PC-9 (cell line): ENCODE results near the gene DPH5. TPM values are rescaled to one million over a fixed set of nuclear protein-coding genes. Genes with fewer than 3 reads are reported as not detected.
"Not testable (repeated sequence)": the region's sequence is repeated elsewhere in the genome, so short reads cannot be mapped to it uniquely, and the experiment has no call there.

ENCODE experiments used
- BruUV-seq: library from RNA; stranded (reverse); fragments of 400-500 nt; replicated peaks from 2 replicates; lab custom pipeline; 2021; lab: Mats Ljungman, UMichigan
- CTCF ChIA-PET: fragments of 300-600 bp; sonication (Branson Sonifier 250); formaldehyde crosslinking; loops from one replicate; lab custom pipeline; 2022; ENCODE audit warnings: antibody characterized with exemption; lab: Charles Lee
- POLR2A ChIA-PET: fragments of 300-600 bp; sonication (Branson Sonifier 250); formaldehyde crosslinking; loops from one replicate; lab custom pipeline; 2022; ENCODE audit warnings: antibody characterized with exemption; ENCODE audit not compliant: unreplicated experiment; lab: Charles Lee
- DNase-seq, 2 experiments: peaks; one replicate each; pipeline versions ENCODE4 v3.0.0 to v3.0.0-alpha.2; 2015 to 2022; ENCODE audit warnings: mixed read lengths in 1 of 2
- H2AFZ ChIP-seq: fragments of 200-600 bp; sonication (generic); 2 replicates; pipeline ENCODE4 v1.8.1; 2017; ENCODE audit warnings: antibody characterized with exemption
- H3F3A ChIP-seq: fragments of 200-600 bp; sonication (generic); 2 replicates; pipeline ENCODE4 v1.8.1; 2017; ENCODE audit warnings: antibody characterized with exemption, mild to moderate bottlenecking, low read depth; ENCODE audit not compliant: insufficient read depth
- H3K27ac ChIP-seq: fragments of 200-600 bp; sonication (generic); 2 replicates; pipeline ENCODE4 v1.6.1; 2016; ENCODE audit warnings: mixed run types
- H3K27me3 ChIP-seq: fragments of 200-600 bp; sonication (generic); 2 replicates; pipeline ENCODE4 v1.6.1; 2016; ENCODE audit warnings: low read depth, mixed run types; ENCODE audit not compliant: insufficient read depth
- H3K36me3 ChIP-seq: fragments of 200-600 bp; sonication (generic); 2 replicates; pipeline ENCODE4 v1.6.1; 2016; ENCODE audit warnings: low read depth, mixed run types
- H3K4me1 ChIP-seq: fragments of 200-600 bp; sonication (generic); replicated peaks from 2 replicates; pipeline ENCODE4 v1.6.1; 2016; ENCODE audit warnings: mixed run types; ENCODE audit not compliant: insufficient read depth
- H3K4me2 ChIP-seq: fragments of 200-600 bp; sonication (generic); 2 replicates; pipeline ENCODE4 v1.6.1; 2017; ENCODE audit warnings: mixed run types
- H3K4me3 ChIP-seq: fragments of 200-600 bp; sonication (generic); 2 replicates; pipeline ENCODE4 v1.6.1; 2016; ENCODE audit warnings: mixed run types
- H3K79me2 ChIP-seq: fragments of 200-600 bp; sonication (generic); 2 replicates; pipeline ENCODE4 v1.6.1; 2017; ENCODE audit warnings: low read depth, mixed run types
- H3K9me2 ChIP-seq: fragments of 200-600 bp; sonication (generic); 2 replicates; pipeline ENCODE4 v1.8.1; 2017; ENCODE audit warnings: mild to moderate bottlenecking; ENCODE audit not compliant: insufficient read depth
- H3K9me3 ChIP-seq: fragments of 200-600 bp; sonication (generic); 2 replicates; pipeline ENCODE4 v1.8.1; 2016; ENCODE audit warnings: low read depth; ENCODE audit not compliant: insufficient read depth
- H4K20me1 ChIP-seq: fragments of 200-600 bp; sonication (generic); 2 replicates; pipeline ENCODE4 v1.8.1; 2017; ENCODE audit not compliant: insufficient read depth
- EZH2 ChIP-seq: fragments of 200-600 bp; sonication (generic); IDR thresholded peaks from 2 replicates; pipeline ENCODE4 v1.8.0; 2017; ENCODE audit warnings: antibody characterized with exemption, low read depth
- intact Hi-C: fragments of 100-400 bp; cut with micrococcal nuclease; formaldehyde crosslinking; loops from one replicate; pipeline ENCODE4 v1.10.0; 2022; ENCODE audit not compliant: unreplicated experiment
- total RNA-seq: library from RNA; stranded (reverse); gene quantifications from 2 replicates; pipeline ENCODE4 v1.2.3, GENCODE V29; 2021
- TF ChIP-seq, protein P1 (sequence below): fragments of 200-600 bp; sonication (generic); conservative IDR thresholded peaks from 2 replicates; pipeline ENCODE4 v1.6.1; 2017; ENCODE audit warnings: mixed run types, antibody characterized with exemption, mild to moderate bottlenecking, moderate library complexity

Gene DPH5
- total RNA-seq, 1 experiment from 2014 or later = 39.4 TPM

GRCh38 chr1:100952104-100952745 is 73.4 kb downstream of the DPH5 start:
- BruUV-seq = no TSS peak
- no peak overlapping the region for H3K27ac ChIP-seq
- ChIA-PET POLR2A (no interaction called here), CTCF (no interaction called here)
- no peaks in the 10 kb centered on the region for H3F3A ChIP-seq
- peaks cover 15% of the 10 kb centered on the region; the same call in 1 of the 2 replicates for H3K36me3 ChIP-seq
- no peak overlapping the region for H3K4me2 ChIP-seq
- H3K9me2 ChIP-seq = peaks cover 4% of the 10 kb centered on the region; the same call in 1 of the 2 replicates
- no peaks in the 10 kb centered on the region for H3K9me3 ChIP-seq
- H3K4me3 ChIP-seq = no peak overlapping the region
- no peak for DNase-seq
- H4K20me1 ChIP-seq = peaks cover 15% of the 10 kb centered on the region
- H2AFZ ChIP-seq = no peak overlapping the region
- peaks cover 21% of the 10 kb centered on the region for H3K4me1 ChIP-seq
- intact Hi-C loops = no loop called here
- H3K79me2 ChIP-seq = peaks cover 13% of the 10 kb centered on the region; the same call in 1 of the 2 replicates
- TF ChIP-seq EZH2 = no peak
- TF ChIP-seq, protein P1, sequence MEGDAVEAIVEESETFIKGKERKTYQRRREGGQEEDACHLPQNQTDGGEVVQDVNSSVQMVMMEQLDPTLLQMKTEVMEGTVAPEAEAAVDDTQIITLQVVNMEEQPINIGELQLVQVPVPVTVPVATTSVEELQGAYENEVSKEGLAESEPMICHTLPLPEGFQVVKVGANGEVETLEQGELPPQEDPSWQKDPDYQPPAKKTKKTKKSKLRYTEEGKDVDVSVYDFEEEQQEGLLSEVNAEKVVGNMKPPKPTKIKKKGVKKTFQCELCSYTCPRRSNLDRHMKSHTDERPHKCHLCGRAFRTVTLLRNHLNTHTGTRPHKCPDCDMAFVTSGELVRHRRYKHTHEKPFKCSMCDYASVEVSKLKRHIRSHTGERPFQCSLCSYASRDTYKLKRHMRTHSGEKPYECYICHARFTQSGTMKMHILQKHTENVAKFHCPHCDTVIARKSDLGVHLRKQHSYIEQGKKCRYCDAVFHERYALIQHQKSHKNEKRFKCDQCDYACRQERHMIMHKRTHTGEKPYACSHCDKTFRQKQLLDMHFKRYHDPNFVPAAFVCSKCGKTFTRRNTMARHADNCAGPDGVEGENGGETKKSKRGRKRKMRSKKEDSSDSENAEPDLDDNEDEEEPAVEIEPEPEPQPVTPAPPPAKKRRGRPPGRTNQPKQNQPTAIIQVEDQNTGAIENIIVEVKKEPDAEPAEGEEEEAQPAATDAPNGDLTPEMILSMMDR = no peak
- no peaks in the 10 kb centered on the region for H3K27me3 ChIP-seq

DNA sequence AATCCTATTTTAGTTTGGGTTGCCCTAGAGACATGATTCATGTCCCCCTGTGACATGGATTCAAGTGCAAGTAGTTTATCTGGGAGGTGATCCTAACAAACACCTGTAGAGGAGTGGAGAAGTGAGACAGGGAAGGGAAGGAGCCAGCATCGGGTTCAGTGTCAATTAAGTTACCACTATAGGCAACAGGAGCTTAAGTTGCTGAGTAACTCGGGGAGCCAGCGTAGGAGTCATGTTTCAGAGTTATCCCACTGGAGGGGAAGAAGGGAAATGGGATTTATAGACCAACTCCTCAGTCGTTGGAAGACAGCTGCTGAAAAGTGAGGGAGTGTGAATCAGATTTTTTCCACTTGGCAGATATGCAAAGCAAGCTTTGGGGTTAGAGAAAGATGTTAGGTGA is 74.8 kb downstream of the DPH5 start:
- no peak overlapping the region for H3K4me3 ChIP-seq
- peaks cover 17% of the 10 kb centered on the region for H4K20me1 ChIP-seq
- peaks cover 4% of the 10 kb centered on the region; the same call in 1 of the 2 replicates for H3K9me2 ChIP-seq
- no peaks in the 10 kb centered on the region for H3K27me3 ChIP-seq
- CTCF ChIA-PET = no interaction called here
- POLR2A ChIA-PET = no interaction called here
- peaks cover 26% of the 10 kb centered on the region; the same call in 1 of the 2 replicates for H3K79me2 ChIP-seq
- DNase-seq = no peak
- no peaks in the 10 kb centered on the region for H3K9me3 ChIP-seq
- peaks cover 21% of the 10 kb centered on the region for H3K4me1 ChIP-seq
- intact Hi-C loops = no loop called here
- peaks cover 15% of the 10 kb centered on the region; the same call in 1 of the 2 replicates for H3K36me3 ChIP-seq
- TF ChIP-seq EZH2 = no peak
- TF ChIP-seq, protein P1 = no peak
- no peak overlapping the region for H3K4me2 ChIP-seq
- H3F3A ChIP-seq = no peaks in the 10 kb centered on the region
- BruUV-seq = no TSS peak
- no peak overlapping the region for H2AFZ ChIP-seq
- H3K27ac ChIP-seq = no peak overlapping the region

DNA sequence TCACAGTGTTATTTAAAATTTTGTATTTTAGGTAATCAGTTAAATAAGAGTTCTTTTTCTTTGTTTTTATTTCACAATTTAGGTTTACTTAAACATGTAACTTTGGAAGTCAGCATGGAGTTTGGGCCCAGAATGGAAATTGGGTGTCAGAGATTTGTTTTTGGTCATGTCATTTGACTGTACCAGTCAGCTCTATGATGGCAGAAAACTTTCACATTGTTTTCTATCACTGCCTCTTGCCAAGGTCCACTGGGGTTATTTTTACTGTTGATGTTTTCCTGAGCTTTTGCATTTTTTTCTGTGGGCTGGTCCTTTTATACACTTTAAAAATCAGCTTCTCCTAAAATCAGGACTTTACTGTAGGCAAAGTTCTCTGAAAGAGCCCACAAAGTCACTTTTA is 75.2 kb downstream of the DPH5 start:
- Histone ChIP-seq H3K9me2 (peaks cover 4% of the 10 kb centered on the region; the same call in 1 of the 2 replicates), H3K79me2 (peaks cover 28% of the 10 kb centered on the region; the same call in 1 of the 2 replicates), H3K36me3 (peaks cover 15% of the 10 kb centered on the region; the same call in 1 of the 2 replicates), H3F3A (no peaks in the 10 kb centered on the region), H3K9me3 (no peaks in the 10 kb centered on the region), H4K20me1 (peaks cover 15% of the 10 kb centered on the region), H2AFZ (no peak overlapping the region), H3K27me3 (no peaks in the 10 kb centered on the region), H3K27ac (no peak overlapping the region), H3K4me3 (no peak overlapping the region), H3K4me2 (no peak overlapping the region), H3K4me1 (peaks cover 18% of the 10 kb centered on the region)
- BruUV-seq = no TSS peak
- TF ChIP-seq, protein P1 = no peak
- no peak for TF ChIP-seq EZH2
- intact Hi-C loops = no loop called here
- DNase-seq = no peak
- ChIA-PET CTCF (interaction anchor here (1.7 kb wide), 1 partner anchor 338 kb away, joined by 5 read pairs; no protein-coding TSS in a partner anchor), POLR2A (no interaction called here)

DNA sequence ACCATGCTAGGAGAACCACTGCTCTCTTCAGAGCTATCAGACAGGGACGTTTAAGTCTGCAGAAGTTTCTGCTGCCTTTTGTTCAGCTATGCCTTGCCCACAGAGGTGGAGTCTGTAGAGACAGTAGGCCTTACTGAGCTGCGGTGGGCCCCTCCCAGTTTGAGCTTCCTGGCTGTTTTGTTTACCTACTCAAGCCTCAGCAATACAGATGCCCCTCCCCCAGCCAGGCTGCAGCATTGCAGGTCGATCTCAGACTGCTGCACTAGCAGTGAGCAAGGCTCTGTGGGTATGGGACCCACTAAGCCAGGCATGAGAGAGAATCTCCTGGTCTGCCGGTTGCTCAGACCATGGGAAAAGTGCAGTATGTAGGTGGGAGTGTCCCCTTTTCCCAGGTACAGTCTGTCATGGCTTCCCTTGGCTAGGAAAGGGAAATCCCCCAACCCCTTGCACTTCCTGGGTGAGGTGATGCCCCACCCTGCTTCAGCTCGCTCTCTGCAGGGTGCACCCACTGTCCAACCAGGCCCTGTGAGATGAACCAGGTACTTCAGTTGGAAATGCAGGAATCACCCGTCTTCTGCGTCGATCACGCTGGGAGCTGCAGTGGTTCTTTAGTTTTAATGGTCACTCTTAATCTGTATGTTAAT is 75.9 kb downstream of the DPH5 start:
- H3K27ac ChIP-seq, intact Hi-C loops, H3K4me3 ChIP-seq, H3K9me3 ChIP-seq, H3F3A ChIP-seq, H3K27me3 ChIP-seq, H2AFZ ChIP-seq, BruUV-seq, H3K9me2 ChIP-seq: not testable (repeated sequence)
- POLR2A ChIA-PET = interaction anchor here (0.6 kb wide), 2 partner anchors 11 to 25 kb away, joined by 3 to 4 read pairs; no protein-coding TSS in a partner anchor
- peaks cover 14% of the 10 kb centered on the region for H4K20me1 ChIP-seq
- H3K4me2 ChIP-seq = 0 out of 2 replicates have a peak overlapping the region, but pooled peaks have one; percentile 4
- H3K4me1 ChIP-seq = peaks cover 11% of the 10 kb centered on the region; the same call in 1 of the 2 replicates
- DNase-seq = peak in 1 of 2 experiments; percentile 69
- CTCF ChIA-PET = interaction anchor here (0.5 to 1.7 kb wide), 4 partner anchors 55 to 339 kb away, joined by 3 to 5 read pairs (median 3); partner anchors contain the start of gene EXTL2
- H3K36me3 ChIP-seq = peaks cover 18% of the 10 kb centered on the region; the same call in 1 of the 2 replicates
- peaks cover 28% of the 10 kb centered on the region; the same call in 1 of the 2 replicates for H3K79me2 ChIP-seq
